Activated naive CD4-positive, alpha-beta T cell treated with Interleukin-2 at 50 U/mL for 16 hours (primary cell): Measurements from ENCODE around the gene ALDH4A1.

Experiments
- DNase-seq: peaks from one replicate; pipeline ENCODE4 v3.0.0-alpha.2; 2020

Gene ALDH4A1, protein sequence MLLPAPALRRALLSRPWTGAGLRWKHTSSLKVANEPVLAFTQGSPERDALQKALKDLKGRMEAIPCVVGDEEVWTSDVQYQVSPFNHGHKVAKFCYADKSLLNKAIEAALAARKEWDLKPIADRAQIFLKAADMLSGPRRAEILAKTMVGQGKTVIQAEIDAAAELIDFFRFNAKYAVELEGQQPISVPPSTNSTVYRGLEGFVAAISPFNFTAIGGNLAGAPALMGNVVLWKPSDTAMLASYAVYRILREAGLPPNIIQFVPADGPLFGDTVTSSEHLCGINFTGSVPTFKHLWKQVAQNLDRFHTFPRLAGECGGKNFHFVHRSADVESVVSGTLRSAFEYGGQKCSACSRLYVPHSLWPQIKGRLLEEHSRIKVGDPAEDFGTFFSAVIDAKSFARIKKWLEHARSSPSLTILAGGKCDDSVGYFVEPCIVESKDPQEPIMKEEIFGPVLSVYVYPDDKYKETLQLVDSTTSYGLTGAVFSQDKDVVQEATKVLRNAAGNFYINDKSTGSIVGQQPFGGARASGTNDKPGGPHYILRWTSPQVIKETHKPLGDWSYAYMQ

DNA sequence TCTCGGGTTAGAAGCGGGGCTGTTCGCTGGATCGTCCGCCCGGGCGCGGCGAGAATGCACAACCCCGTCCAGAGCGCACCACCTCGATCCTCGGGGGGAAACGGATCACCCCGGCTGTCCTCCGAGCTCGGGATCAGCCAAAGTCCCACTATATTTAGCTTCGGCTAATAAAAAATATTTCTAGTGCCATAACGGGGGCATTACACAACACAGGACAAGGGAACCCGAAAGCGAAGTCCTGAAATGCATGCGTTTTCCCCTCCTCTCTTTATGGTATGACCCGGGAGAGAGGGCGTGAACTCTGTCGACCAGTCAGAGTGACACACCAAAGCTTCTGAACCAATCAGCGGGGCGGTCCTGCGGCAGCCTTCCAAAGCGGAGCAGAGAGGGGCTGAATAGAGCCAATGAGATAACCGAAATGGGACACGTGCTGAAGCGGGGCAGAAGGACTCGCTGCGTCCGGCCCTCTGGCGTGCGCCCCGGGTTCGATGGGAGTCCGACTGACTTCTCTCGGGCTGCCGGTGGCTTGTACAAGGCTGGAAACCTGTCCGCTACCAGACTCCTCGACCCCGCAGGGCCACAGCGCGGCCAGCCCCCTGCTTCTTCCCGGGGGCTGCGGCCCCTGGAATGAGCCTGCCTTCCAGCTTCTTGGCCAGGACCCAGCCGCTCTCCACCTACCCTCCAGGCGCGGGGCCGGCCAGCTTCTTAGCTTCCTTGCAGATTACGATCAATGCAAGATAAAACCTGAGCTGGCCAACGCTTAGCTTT lies at the start of gene ALDH4A1:
Gene ALDH4A1, minus strand, starts transcription at position 33 of the 768 bp plus-strand sequence. Its CDS starts 32 bp downstream, at position 1.
- DNase-seq = peak; percentile 94

DNA sequence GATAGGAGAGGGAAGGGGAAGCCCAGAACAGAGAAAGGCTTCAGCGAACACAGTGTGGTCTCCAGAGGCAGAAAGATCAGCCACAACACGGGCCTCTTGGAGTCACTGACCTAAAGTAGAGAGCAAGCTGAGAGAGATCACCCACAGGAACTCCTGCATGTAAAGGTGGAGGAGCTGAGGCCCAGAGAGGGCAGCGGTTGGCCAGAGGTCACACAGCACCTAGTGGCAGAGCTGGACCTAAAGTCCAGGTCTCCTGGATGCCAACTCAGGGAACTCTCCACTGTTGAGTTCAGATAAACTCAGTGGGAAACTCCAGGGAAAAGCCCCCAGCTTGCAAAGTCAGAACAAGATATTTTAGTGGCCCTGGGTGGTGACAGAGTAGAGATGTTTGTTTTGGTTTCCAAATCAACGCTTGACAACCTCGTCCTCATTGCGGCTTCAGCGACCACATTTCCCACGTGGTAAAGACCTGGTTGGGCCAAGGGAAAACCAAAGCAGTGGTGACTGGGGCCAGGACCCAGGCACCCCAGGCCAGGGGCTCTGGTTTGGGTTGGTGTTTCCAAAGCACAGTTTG lies 49.5 kb upstream of the ALDH4A1 start:
- peak; percentile 86 for DNase-seq

DNA sequence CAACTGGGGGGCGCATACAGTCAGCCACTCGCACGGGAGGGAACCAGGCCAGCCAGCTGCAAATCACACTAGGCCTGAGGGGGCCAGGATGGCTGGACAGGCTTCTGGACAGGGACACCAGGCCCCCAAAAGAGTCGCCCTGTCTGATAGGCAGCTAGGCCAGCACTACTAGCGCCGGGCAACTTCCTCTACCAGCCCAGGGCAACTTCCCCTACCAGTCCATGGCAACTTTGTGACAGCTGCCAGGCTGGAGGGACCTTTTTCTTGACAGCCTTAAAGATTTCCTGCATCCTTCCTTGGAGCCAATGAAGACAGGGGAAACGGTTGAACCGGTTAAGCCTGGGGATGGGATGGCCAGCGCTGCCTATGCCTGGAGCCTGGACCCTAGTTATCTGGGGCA lies 49.1 kb upstream of the ALDH4A1 start:
- no peak for DNase-seq

DNA sequence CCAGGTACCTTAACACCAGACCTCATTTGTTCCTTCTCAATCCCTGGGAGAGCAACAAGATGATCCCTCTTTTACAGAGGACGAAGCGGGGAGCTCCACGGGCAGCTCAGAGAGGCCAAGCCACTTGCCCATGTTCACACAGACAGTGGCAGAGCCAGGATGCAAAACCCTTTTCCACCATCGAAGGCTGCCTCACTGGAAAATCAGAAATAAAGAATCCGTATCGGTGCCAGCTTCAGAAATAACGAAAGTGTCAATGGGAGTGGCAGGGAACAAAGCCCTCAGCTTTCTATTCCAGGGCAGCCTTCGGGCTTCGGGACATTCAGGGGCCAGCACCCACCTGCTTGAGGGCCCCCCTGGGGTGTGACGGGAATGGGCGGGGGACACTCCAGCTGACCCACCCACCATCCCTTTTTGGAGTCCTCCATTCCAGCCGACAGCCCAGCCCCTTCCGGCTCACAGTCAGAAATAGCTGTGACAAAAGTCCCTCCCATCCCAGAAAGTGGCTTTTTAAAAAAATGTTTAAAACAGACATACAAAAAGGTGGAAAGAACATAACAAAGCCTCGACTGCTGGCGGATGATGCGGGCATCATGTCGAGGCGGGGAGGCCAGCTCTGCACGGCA lies 48.2 kb upstream of the ALDH4A1 start:
- DNase-seq = peak; percentile 48

DNA sequence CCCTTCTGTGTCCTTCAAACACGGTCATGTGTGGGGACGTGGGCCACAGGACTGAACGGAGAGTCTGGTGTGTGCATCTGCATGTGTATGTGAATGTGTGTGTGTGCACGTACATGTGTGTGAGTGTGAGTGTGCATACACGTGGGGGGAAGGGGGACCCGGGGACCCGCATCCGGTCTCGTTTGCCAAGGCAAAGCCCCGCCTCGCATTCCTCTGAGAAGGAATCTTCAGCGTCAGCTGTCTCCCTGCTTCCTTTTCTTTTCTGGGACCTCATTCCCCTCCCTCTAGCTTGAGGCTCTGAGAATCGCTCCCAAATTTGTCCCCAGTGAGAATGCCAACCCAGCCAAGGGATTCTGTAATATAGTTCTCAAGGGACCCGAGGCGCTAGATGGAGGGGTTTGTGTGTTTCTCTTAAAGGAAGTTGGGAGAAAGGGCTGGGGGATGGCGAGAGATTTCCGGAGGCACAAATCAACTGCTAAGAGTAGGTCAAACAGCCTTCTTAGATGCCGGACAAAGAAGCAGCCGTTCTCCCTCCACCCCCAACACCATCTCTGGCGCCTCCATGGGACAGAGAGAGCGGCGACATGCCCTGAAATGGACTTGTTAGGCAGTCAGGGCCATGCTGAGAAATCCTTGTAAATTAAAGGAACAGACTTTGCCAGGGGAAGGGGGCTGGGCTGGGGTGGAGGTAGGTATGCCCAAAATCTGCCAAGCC lies 47.5 kb upstream of the ALDH4A1 start:
- peak; percentile 37 for DNase-seq

DNA sequence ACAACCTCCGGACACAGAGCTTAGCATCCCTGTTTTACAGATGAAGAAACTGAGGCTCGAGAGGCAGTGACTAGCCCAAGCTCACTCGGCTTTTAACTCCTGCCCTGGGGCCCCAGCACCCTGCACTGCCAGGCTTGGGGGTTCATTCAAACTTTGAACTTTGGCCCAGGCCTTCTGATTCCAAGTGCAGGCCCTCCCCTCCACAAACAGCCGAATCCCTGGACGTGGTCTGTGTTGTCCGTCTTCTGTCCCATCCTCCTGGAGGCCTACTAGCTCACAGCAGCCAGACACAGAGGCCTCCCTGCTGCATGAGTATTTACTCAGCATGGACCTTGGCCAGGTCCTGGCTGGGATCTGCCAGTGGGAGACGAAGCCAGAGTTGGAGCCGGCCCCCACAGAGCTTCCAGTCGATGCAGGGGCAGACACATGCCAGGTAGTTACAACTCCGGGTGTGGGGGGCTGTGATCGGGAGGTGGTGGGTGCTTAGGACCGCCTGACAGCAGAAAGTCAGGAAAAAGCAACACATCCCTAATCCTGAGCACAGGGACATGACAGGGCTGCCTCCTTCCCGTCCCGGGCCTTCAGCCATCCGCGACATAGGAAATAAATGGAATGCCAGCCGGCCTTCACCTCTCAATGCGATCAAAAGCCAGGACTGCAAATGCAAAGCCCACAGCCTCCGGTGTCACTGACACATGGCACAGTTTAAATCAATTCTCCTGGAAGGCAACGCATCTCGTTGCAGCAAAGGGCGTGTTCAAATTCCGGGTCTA lies 46.7 kb upstream of the ALDH4A1 start:
- no peak for DNase-seq

DNA sequence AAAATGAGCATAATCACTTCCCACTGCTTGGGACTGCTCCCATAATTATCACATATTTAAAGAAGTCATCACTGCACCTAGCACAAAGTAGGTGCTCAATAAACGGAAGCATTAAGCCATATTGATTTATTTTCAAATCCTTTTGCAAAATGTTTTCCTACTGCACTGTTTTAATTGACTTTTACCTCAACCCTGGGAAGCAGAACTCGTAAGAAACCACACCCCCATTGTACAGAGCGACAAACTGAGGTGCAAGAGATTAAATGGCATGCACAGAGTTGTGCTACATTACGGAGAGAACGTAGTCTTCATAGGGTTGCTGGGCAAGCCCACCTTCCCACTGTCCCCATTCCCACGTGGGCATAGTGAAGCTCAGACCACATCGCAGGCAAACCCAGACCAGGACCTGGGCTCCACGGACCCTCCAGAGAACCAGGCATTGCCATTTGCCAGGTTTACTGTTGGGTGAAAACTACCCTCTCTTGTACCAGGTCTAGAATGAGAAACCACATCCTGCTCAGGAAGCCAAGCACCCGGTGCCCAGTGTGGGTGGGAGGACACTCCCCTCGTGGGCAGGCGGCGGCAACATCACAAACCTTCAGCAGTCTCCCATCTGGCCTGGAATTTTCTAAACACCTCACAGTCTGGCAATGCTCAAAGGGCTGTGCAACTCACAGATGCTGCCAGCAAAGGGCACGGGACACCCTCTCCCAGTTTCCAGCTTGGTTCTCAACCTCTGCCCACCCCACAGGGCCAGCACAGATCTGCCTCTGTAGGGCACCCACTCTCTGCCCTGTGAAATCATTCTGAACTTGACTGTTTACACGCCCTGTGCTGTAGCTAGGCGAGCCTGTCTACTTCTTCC lies 45.9 kb upstream of the ALDH4A1 start:
- peak; percentile 75 for DNase-seq

DNA sequence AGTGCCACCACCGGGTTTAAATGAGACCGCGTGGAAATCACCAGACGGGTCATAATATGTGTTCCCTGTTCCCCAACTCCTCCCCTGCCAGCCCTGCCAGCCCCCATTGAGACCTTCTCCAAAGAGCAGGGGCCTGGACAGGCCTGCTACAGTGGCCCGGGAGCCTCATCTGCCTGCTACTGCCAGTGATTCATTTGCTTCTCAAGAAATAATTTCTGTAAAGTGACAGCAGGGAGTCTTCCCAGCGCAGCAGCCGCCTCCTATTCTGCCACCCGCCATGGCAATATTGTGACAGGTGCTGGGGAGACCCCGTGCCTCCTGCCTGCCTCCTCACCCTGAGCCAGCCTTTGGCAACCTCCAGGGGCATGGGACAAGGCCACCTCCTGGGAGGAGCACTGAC lies 45.2 kb upstream of the ALDH4A1 start:
- DNase-seq = no peak

DNA sequence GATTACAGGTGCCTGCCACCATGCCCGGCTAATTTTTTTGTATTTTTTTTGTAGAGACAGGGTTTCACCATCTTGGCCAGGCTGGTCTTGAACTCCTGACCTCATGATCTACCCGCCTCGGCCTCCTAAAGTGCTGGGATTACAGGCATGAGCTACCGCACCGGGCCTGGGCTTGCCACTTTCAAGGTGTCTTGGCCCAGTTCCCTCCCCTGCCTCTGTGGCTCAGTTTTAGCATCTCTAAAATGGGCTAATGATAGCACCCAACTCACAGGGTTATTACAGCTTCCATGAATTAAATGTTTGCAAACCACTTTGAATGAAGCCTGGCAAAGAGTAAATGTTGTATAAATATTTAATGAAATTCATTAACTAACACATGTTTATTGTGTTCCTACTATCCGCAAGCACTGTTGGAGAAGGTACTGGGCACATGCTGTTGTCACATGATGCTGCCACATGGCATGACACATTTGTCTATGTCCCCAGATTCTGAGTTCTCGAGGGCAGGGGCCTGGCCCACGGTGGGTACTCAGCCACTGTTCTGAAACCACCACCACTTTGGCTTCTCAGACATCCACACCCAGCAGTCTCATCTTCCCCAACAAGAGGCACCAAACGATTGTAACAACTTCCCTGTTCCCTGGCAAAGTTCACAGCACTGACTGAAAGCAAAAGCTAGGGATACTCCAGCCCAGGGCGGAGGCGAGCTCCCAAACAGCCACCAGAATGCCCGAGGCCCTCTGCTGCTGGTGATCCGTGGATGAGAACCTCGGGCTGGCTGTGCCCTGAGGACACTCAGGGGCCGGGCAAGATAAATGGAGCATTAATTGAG lies 44.4 kb upstream of the ALDH4A1 start:
- no peak for DNase-seq

DNA sequence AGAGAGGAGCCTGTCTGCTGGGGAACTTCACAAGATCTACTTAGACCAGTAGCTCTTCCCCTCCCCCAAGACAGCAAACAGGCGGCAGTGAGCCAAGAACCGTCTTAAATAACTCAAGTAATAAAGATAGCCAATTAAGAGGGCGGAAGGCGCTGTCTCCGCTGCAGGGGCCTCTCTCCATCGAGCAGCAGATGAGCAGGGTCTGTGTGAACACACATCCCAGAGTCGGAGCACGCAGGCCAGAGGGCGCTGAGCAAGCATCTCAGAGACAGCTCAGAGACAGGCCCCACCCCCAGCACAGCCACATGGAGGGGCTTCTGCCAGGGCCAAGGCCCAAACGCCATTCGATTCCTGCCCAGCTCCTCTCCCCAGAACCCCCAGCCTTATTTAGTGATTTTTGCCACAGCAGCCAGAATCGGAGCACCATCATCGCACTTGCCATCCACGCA lies 43.1 kb upstream of the ALDH4A1 start:
- no peak for DNase-seq

DNA sequence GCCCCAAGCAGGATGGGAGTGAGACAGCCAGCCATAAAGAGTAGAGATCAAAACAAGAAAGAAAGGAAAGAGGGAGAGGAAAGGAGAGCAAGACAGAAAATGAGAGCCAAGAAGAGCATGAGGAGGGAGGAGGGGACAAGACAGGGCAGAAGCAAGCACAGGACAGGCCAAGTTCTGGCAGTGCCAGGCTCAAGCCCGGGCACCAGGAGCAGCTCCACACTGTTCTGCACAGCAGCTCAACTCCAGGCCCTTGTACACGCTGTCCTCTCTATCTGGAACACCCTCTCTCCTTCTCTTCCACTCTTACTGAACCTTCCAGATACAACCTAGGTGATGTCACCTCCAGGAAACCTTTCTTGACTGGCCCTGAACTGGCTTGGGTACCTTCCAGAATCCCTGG lies 42.5 kb upstream of the ALDH4A1 start:
- DNase-seq = no peak

DNA sequence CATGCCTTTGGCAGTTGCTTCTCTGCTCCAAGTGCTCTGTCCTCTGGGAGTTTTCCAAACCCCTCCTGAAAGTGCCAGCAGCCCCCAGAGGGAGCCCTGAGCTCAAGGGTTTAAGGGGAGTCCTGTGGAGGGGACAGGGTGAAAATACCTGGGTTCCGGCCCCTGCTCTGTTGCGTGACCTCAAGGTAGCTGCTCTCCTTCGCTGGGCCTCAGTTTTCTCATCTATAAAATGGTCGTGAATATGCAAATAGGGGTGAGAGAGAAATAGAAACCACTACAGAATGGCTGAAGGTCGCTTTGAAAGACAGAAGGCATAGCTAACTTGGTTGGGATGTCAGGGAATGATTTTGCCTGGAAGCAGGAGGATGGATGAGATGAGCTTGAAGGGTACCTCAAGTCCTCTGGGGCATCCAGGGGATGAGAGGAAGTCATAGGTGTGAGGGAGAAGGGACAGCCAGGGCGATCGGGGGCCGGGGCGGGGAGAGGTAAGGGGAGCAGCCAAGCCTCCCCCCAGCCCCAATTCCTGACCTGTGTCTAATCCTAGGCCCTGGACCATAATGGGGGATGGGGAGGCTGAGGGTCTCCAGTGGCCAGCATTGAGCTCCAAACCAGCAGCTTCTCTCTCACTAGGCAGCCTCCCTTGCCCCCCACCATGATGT lies 41.7 kb upstream of the ALDH4A1 start:
- no peak for DNase-seq

DNA sequence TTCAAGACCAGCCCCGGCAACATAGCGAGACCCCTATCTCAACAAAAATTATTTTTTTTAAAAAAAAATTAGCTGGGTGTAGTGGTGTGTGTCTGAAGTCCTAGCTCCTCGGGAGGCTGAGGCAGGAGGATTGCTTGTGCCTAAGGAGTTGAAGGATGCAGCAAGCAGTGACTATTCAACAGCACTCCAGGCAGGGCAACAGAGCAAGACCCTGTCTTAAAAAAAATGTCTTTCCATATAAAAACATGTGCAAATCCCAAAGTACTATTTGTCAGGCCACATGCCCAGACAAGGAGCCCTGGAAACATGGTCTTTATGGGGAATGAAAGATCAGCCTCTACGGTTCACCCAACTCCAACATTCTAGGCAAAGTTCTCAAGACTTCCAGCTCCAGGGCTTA lies 40.8 kb upstream of the ALDH4A1 start:
- DNase-seq = no peak

DNA sequence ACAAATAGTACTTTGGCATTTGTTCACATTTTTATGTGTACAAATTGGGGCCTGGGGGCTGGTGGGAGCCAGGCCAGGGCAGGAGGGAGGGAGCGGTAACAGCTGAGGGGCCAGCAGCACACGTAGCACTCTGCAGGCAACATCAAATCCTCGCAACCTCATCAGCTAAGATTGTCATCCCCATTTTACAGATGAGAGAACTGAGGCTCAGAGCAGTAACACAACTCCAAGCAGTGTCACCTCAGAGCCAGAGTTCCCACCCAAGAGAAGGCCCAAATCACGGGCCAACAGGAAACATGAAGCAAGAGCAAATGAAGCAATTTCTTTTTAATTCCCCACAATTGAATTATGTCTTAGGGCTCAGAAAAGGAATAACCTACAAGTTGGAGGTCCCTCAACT lies 40.0 kb upstream of the ALDH4A1 start:
- no peak for DNase-seq

DNA sequence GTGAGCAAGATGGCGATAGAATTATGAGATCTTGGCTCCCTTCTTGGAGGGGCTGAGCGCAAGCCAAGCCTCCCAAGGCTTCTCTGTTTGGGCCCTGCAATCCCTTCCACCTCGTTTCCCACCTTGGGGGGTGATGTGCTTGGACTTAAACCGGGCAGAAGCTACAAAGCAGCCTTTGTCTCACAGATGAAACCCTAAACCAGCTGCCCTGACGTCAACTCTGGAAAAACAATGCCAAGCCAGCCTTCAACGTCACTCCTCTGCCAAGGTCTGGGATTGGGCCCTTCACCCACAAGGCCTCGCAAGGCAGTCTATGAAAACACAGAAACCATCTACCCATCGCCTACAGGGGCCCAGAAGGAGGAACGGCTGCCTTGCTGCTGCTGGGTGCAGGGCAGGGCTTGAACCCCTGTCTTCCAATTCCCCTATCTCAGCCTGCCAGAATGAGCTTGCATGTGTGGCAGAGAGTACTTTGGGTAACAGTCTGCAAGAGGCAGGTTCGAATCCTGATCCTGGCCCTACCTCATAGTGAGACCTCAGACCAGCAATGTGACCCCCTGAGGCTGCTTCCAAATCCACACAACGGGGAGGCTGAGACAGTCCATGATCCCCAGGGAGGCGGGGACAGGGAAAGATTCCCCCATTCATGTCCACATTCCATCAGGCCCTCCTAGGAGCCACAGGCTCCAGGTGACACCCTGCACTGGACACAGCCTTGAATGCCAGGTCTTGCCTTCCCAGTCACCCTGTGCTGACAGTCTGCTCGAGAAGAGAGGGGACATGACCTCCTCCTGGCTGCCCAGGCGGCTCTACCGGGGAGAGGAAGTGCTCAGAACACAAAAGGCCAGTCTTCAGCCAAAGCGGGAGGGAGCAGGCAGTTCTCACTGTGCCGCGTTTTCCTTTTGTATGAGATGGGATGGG lies 39.1 kb upstream of the ALDH4A1 start:
- DNase-seq = no peak

DNA sequence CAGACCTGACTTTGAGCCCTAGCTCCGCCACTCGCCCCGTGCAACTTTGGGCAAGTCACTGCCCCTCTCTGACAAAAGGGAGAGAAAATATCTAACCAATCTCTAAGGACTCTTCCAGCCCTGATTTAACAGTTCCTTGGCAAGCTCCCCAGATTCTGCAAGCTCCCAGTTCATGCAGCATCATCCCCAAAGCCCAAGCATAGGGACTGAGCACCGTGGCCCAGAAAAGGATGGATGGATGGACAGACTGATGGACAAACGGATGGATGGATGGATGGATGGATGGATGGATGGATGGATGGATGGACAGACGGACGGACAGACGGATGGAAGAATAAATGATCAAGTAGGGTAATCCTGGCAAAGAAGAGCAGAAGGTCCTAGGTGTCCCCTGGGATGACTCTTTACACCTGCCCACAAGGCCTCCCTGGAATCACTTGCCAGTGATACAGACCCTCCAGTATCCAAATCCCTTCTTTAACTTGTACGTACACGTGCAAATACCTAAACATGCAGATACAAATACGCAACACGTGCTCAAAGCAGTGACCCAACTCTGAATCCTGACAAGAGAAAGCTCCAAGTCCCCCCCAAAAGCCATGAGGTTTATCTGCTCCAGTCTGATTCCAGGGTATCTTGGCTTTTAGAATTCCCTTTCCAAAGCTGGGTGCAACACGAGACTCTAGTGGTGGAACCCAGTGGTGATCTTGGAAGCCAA lies 38.1 kb upstream of the ALDH4A1 start:
- no peak for DNase-seq
